GM19397 (cell line): Measurements from ENCODE around the gene KCNQ4.
A peak's percentile ranks its signal among the peaks of the same experiment; 100 is the strongest.

Source experiments
- ATAC-seq: cut with Tn5 transposase; IDR thresholded peaks from one replicate; pipeline ENCODE4 v1.9.1; 2021; ENCODE audit warnings: mild to moderate bottlenecking, moderate library complexity; ENCODE audit not compliant: unreplicated experiment

The KCNQ4 gene

GRCh38 chr1:40857737-40858136 lies 74.2 kb downstream of the KCNQ4 start:
- no peak for ATAC-seq

DNA sequence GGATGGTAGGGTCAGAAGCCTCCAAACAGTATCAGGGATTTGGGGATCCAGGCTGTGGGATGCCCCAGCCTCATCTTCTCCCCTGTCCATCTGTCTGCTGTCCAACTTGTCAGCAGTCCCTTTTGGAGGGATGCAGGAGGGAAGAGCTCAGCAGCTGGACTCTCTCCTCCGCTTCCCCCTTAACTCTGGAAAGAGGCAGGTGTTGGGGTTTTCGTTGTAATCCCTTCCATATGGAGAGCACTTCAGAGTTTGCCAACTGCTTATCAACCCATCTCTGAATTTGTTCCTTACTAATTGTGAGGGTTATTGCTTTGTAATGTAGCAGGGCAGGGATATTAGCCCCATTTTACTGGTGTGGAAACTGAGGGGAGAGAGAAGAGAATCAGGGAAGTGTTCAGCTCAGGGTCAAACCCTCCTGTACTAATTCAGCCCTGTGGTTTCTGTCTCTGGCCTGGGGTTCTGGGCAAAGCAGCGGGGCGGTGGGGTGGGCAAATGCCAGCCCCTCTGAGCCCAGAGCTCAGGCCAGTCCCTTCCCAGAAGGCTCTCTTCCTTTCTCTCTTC lies 75.3 kb downstream of the KCNQ4 start:
- no peak for ATAC-seq

- no peak for ATAC-seq
These were observed 77.2 kb downstream of the KCNQ4 start for GRCh38 chr1:40860706-40861223.

DNA sequence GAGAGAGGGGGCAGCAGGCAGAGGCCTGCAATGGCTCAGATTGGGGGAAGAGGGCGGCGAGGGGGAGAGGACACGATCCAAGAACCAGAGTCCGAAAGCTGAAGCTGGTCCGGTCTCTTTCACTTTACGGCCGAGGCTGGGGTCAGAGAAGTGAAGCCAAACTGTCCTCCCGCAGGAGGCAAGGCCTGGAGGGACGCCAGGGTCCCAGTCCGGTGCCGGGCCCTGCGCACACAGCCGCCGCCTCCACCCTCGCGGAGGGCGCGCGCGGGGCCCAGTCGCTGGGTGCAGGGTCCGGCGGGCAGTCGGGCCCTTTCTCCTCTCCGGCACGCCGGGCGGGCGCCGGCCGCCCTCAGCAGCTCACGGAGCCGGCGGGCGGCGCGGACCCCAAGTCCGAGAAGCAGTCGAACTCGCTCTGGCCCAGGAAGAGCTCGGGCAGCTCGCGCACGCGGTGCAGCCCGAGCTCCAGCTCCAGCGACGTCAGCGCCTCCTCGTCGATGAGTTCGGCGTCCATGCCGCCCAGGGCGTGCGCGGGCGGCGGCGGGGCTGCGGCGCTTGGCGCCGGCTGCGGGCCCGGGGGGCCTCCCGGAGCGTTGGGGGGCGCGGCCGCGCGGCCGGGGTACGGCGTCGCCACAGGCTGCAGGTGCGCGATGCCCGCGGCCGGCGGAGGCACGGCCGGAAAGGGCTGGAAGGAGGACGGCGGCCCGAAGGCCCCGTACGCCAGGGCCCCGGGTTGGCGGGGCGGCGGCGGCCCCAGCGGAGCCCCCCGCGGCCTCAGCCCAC lies 77.8 kb downstream of the KCNQ4 start:
- ATAC-seq, result peak; percentile 5

- peak; percentile 91 for ATAC-seq
These were observed 78.6 kb downstream of the KCNQ4 start, which contains the start of gene CITED4 for GRCh38 chr1:40862008-40862863. Gene CITED4 (minus strand): TSS chr1:40862363. CDS start chr1:40862127, 236 bp downstream.

DNA sequence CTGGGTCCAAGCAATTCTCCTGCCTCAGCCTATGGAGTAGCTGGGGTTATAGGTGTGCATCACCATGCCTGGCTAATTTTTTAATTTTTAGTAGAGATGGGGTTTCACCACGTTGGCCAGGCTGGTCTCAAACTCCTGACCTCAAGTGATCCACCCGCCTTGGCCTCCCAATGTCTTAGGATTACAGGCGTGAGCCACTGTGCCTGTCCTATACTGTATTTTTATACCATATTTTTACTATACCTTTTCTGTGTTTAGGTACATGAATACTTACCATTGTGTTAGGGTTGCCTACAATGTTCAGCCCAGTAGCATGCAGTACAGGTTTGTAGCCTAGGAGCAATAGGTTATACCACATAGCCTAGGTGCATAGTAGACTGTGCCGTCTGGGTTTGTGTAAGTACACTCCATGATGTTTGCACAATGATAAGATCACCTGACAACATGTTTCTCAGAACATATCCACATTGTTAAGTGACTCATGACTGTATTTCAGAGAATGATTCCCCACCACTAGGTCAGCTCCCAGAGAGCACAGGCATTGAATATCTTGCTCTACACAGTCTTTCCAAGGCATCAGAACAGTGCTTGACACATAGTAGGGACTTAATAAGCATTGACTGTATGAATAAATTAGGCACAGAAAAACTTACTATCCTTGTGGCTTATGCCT lies 84.6 kb downstream of the KCNQ4 start:
- no peak for ATAC-seq

DNA sequence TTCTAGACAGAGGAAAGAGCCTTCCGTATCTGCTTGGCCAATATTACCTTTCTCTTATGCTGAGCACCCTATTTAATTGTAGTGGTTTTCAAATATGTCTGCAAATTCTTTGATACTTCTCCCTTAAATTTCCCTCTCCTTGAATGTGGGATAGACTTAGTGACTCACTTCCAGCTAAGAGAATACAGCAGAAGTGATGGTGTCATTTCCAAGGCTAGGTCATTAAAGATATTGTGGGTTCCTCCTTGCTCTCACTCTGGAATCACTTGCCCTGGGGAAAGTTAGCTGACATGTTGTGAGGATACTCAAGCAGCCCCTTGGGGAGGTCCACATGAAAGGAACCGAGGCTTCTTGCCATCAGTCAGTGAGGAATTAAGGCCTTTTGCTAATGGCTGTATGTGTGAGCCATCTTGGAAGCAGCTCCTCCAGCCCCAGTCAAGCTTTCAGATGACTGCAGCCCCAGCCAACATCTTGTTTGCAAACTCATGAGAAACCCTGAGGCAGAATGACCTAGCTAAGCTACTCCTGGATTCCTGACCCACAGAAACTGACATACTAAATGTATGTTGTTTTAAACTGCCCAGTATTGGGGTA lies 86.6 kb downstream of the KCNQ4 start:
- ATAC-seq, result no peak

DNA sequence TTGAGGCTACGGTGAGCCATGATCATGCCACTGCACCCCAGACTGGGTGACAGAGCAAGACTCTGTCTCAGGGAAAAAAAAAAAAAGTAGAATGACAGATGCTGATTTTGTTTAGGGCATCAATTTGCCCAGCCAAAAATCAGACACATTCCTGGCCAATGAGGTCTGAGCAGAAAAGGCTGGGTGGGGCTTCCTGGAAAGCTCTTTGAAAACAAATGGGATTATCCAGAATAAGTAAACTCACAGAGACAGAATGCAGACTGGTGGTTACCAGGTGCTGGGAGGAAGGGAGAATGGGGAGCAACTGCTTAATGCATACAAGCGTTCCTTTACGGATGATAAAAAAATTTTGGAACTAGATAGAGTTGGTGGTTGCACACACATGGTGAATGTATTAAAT lies 88.7 kb downstream of the KCNQ4 start:
- ATAC-seq, result no peak

- no peak for ATAC-seq
These were observed 90.4 kb downstream of the KCNQ4 start for GRCh38 chr1:40873863-40874472.

DNA sequence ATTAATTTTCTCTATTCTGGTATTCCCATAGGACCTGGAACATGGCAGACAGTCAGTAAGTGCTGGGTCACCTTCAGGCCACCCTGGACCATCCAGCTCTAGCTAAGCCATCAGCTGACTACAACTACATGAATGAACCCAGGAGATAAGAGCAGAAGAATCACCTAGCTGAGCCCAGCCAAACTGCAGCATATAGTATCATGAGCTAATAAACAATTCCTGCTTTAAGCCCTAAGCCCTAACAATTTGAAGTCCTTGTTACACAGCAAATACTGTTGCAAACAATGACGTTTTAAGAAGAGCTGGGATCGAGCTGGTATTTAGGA lies 92.8 kb downstream of the KCNQ4 start:
- ATAC-seq, result no peak

DNA sequence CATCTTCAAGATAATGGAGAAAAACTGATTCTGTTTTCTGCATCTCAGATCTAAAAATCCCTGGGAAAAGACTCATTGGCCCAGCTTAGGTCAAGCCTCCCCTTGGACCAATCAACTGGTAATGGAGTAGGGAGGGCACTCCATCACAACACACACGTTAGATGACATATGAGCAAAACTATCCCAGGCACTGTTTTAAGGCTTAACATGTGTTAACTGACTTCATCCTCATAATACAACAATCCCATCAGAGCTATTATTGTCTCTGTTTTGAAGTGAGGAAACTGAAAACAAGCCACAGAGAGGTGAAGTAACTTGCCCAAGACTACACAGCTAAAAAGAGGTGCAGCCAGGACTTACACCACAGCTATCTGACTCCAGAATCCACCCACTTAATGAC lies 93.3 kb downstream of the KCNQ4 start:
- no peak for ATAC-seq

DNA sequence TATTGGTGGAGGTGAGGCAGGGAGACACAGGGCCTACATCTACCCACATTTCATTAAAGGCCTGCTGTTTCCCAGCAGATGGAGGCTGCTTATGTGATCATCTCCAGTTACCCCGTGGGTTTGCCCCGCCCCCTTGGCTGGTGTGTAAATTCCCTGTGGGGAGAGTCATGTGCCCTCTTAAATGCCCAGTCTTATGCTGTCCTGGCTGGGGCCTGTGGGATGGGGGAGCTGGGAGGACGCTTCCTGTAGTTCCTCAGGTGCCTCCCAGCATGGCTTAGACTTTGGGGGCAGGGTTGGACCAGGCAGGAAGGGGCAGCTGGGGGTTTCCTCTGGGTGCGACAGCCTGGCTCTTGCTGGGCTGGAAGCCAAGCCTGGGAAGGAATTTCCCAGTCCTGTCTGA lies 94.1 kb downstream of the KCNQ4 start:
- ATAC-seq, result no peak

GRCh38 chr1:40878906-40879305 lies 95.3 kb downstream of the KCNQ4 start:
- no peak for ATAC-seq

- ATAC-seq, result no peak
These were observed 96.0 kb downstream of the KCNQ4 start for GRCh38 chr1:40879482-40880175.

- ATAC-seq, result no peak
These were observed 97.4 kb downstream of the KCNQ4 start for GRCh38 chr1:40880813-40881549.

DNA sequence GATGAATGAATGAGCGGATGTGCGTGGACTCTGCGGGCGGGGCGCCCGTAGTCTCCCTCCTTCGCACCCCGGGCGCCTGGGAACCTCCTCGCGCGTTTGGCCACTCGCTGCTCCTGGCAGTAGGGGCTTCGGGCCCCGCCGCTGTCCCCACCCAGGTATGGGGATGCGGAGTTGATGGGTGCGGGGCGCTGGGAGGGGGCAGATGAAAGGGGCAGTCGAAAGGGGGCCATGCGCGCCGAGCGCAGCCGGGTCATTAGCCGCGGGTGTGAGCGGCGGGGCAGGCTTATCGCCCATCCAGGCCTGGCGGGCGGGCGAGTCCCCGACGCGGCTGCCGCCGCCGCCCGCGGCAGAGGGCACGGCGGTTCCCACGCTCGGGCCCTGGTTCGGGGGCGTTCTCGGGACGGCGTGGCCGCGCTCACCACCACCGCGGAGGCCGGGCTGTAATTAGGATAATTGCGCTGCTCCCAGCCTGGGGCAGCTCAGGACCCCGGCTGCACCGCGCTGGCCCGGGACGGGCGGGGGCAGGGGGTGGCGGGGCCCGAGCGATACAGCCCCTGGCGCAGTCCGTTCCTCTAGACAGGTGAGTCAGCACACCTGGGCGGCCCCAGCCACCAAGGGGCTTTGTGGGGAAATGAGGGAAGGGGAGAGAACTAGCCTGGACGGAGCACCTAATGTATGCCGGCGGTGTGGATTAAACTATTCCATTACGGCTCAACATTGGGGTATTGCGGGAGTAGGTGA lies 100.6 kb downstream of the KCNQ4 start:
- no peak for ATAC-seq

- ATAC-seq, result no peak
These were observed 102.9 kb downstream of the KCNQ4 start for GRCh38 chr1:40886318-40887011.

- ATAC-seq, result no peak
These were observed 103.4 kb downstream of the KCNQ4 start for GRCh38 chr1:40887012-40887378.
